BLaER1 (cell line): ENCODE measurements around the gene GABBR2.
"Not testable (repeated sequence)": the region's sequence is repeated elsewhere in the genome, so short reads cannot be mapped to it uniquely, and the experiment has no call there.

Source experiments
- H3K27ac ChIP-seq: shearing (Covaris generic); formaldehyde crosslinking; 2 replicates; pipeline ENCODE4 v1.8.1; 2022
- H3K27me3 ChIP-seq: shearing (Covaris generic); formaldehyde crosslinking; 2 replicates; pipeline ENCODE4 v1.8.1; 2022
- H3K36me3 ChIP-seq: shearing (Covaris generic); formaldehyde crosslinking; 2 replicates; pipeline ENCODE4 v1.8.1; 2022
- H3K4me1 ChIP-seq: shearing (Covaris generic); formaldehyde crosslinking; 2 replicates; pipeline ENCODE4 v1.8.1; 2022
- H3K4me2 ChIP-seq: shearing (Covaris generic); formaldehyde crosslinking; 2 replicates; pipeline ENCODE4 v1.8.1; 2022
- H3K4me3 ChIP-seq: shearing (Covaris generic); formaldehyde crosslinking; 2 replicates; pipeline ENCODE4 v1.8.1; 2022
- H3K9ac ChIP-seq: shearing (Covaris generic); formaldehyde crosslinking; 2 replicates; pipeline ENCODE4 v1.8.1; 2022
- H3K9me3 ChIP-seq: shearing (Covaris generic); formaldehyde crosslinking; 2 replicates; pipeline ENCODE4 v1.8.1; 2022
- H4K20me1 ChIP-seq: shearing (Covaris generic); formaldehyde crosslinking; 2 replicates; pipeline ENCODE4 v1.8.1; 2022
- Cebpa-rat ChIP-seq: shearing (Covaris generic); IDR thresholded peaks from 2 replicates; pipeline ENCODE4 v1.8.1; 2022

GABBR2 gene

GRCh38 chr9:98515506-98516204 is 193.1 kb downstream of the GABBR2 start:
- peaks cover 8% of the 10 kb centered on the region for H3K4me1 ChIP-seq
- H4K20me1 ChIP-seq, result no peaks in the 10 kb centered on the region
- no peak overlapping the region for H3K27ac ChIP-seq
- H3K27me3 ChIP-seq, result no peaks in the 10 kb centered on the region
- H3K36me3 ChIP-seq, result no peaks in the 10 kb centered on the region
- no peak for TF ChIP-seq Cebpa-rat
- no peak overlapping the region for H3K9ac ChIP-seq
- H3K4me3 ChIP-seq, result no peak overlapping the region
- H3K9me3 ChIP-seq, result no peaks in the 10 kb centered on the region
- H3K4me2 ChIP-seq, result no peak overlapping the region

GRCh38 chr9:98514841-98515240 is 193.9 kb downstream of the GABBR2 start:
- Histone ChIP-seq H3K36me3 (no peaks in the 10 kb centered on the region), H3K9me3 (no peaks in the 10 kb centered on the region), H3K27ac (no peak overlapping the region), H3K9ac (no peak overlapping the region), H3K27me3 (no peaks in the 10 kb centered on the region), H3K4me2 (no peak overlapping the region), H3K4me1 (no peaks in the 10 kb centered on the region), H4K20me1 (no peaks in the 10 kb centered on the region), H3K4me3 (no peak overlapping the region)
- no peak for TF ChIP-seq Cebpa-rat

- not testable (repeated sequence) for H4K20me1 ChIP-seq, H3K9ac ChIP-seq, H3K9me3 ChIP-seq, H3K27me3 ChIP-seq, H3K36me3 ChIP-seq, H3K27ac ChIP-seq, H3K4me2 ChIP-seq, H3K4me3 ChIP-seq, H3K4me1 ChIP-seq
Observed at GRCh38 chr9:98508217-98508919, 200.4 kb downstream of the GABBR2 start.

GRCh38 chr9:98506422-98507054 is 202.2 kb downstream of the GABBR2 start:
- no peaks in the 10 kb centered on the region for H4K20me1 ChIP-seq
- no peak overlapping the region for H3K9ac ChIP-seq
- no peak overlapping the region for H3K4me2 ChIP-seq
- no peak overlapping the region for H3K4me3 ChIP-seq
- no peaks in the 10 kb centered on the region for H3K36me3 ChIP-seq
- H3K27me3 ChIP-seq, result no peaks in the 10 kb centered on the region
- TF ChIP-seq Cebpa-rat, result no peak
- no peak overlapping the region for H3K27ac ChIP-seq
- H3K9me3 ChIP-seq, result peaks cover 8% of the 10 kb centered on the region; the same call in 1 of the 2 replicates
- H3K4me1 ChIP-seq, result no peaks in the 10 kb centered on the region

GRCh38 chr9:98504298-98505282 is 204.1 kb downstream of the GABBR2 start:
- Histone ChIP-seq H3K36me3 (no peaks in the 10 kb centered on the region), H3K9me3 (peaks cover 8% of the 10 kb centered on the region; the same call in 1 of the 2 replicates), H3K9ac (no peak overlapping the region), H3K27me3 (no peaks in the 10 kb centered on the region), H4K20me1 (no peaks in the 10 kb centered on the region), H3K4me1 (no peaks in the 10 kb centered on the region), H3K27ac (no peak overlapping the region), H3K4me2 (no peak overlapping the region), H3K4me3 (no peak overlapping the region)
- TF ChIP-seq Cebpa-rat, result no peak

- H3K27me3 ChIP-seq, result no peaks in the 10 kb centered on the region
- no peaks in the 10 kb centered on the region for H3K36me3 ChIP-seq
- no peak overlapping the region for H3K4me2 ChIP-seq
- no peaks in the 10 kb centered on the region for H4K20me1 ChIP-seq
- no peak overlapping the region for H3K27ac ChIP-seq
- H3K9ac ChIP-seq, result no peak overlapping the region
- no peaks in the 10 kb centered on the region for H3K4me1 ChIP-seq
- no peak for TF ChIP-seq Cebpa-rat
- H3K4me3 ChIP-seq, result no peak overlapping the region
- H3K9me3 ChIP-seq, result peaks cover 8% of the 10 kb centered on the region; the same call in 1 of the 2 replicates
Observed at GRCh38 chr9:98503867-98504266, 204.9 kb downstream of the GABBR2 start.

- H3K4me2 ChIP-seq, result no peak overlapping the region
- no peaks in the 10 kb centered on the region for H3K36me3 ChIP-seq
- no peak overlapping the region for H3K27ac ChIP-seq
- TF ChIP-seq Cebpa-rat, result no peak
- no peaks in the 10 kb centered on the region for H4K20me1 ChIP-seq
- H3K4me3 ChIP-seq, result no peak overlapping the region
- H3K27me3 ChIP-seq, result no peaks in the 10 kb centered on the region
- H3K9me3 ChIP-seq, result 0 out of 2 replicates have a peak, but pooled peaks cover 3% of the 10 kb centered on the region
- H3K9ac ChIP-seq, result no peak overlapping the region
- H3K4me1 ChIP-seq, result no peaks in the 10 kb centered on the region
Observed at GRCh38 chr9:98502976-98503325, 205.8 kb downstream of the GABBR2 start.

GRCh38 chr9:98502311-98502975 is 206.3 kb downstream of the GABBR2 start:
- H3K27ac ChIP-seq, result no peak overlapping the region

GRCh38 chr9:98501819-98502218 is 206.9 kb downstream of the GABBR2 start:
- no peak overlapping the region for H3K27ac ChIP-seq
- no peaks in the 10 kb centered on the region for H4K20me1 ChIP-seq
- no peaks in the 10 kb centered on the region for H3K9me3 ChIP-seq
- H3K4me1 ChIP-seq, result no peaks in the 10 kb centered on the region
- no peak overlapping the region for H3K4me3 ChIP-seq
- H3K9ac ChIP-seq, result no peak overlapping the region
- H3K4me2 ChIP-seq, result no peak overlapping the region
- no peaks in the 10 kb centered on the region for H3K27me3 ChIP-seq
- H3K36me3 ChIP-seq, result no peaks in the 10 kb centered on the region
- no peak for TF ChIP-seq Cebpa-rat

More at GRCh38 chr9:98502311-98502975, 206.3 kb downstream of the GABBR2 start:
- no peaks in the 10 kb centered on the region for H3K4me1 ChIP-seq
- no peak for TF ChIP-seq Cebpa-rat
- H3K36me3 ChIP-seq, result no peaks in the 10 kb centered on the region
- H3K4me2 ChIP-seq, result no peak overlapping the region
- no peak overlapping the region for H3K4me3 ChIP-seq
- no peak overlapping the region for H3K9ac ChIP-seq
- H3K27me3 ChIP-seq, result no peaks in the 10 kb centered on the region
- H4K20me1 ChIP-seq, result no peaks in the 10 kb centered on the region
- no peaks in the 10 kb centered on the region for H3K9me3 ChIP-seq

GRCh38 chr9:98501259-98501658 is 207.5 kb downstream of the GABBR2 start:
- H3K4me1 ChIP-seq, H3K27me3 ChIP-seq, H3K27ac ChIP-seq, H3K4me3 ChIP-seq, H3K36me3 ChIP-seq, H4K20me1 ChIP-seq, H3K4me2 ChIP-seq, H3K9ac ChIP-seq, H3K9me3 ChIP-seq: not testable (repeated sequence)
